ENCODE results near the gene CD300LG.

DNA sequence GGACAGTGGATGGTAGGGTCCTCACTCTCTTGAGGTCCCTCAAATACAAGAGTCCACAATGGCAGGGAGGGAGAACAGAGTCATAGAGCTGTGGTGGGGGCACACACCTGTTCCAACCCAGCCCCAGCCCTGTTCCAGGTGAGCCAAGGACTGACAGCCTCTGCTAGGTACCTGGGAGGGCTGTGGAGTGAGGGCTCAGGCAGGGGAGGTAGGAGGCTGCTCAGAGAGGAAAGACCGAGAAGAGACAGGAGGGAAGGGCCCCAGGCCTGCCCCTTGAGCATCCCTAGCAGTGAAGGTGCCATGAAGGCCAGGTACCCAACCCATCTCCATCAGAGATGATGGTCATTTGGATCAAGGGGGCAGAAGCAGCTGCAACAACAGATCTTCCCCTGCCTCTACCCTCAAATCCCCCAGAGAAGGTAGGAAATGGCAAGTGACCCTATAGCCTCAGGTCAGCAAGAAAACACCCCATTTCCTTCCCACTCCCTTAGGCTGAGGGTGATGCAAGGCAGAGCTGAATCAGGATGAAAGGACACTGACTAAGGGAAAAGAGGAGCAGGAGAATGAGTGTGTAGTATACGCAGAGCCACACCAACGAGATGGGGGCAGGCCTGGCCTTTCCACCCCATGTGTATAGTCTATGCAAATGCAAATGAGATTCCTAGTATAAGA is 28.6 kb downstream of the CD300LG start:
- TF ChIP-seq CTCF (IDR thresholded peaks at IDR 0.05) (no peak), POLR2A (IDR thresholded peaks at IDR 0.05; ENCODE audit: low read length) (no peak), EHF (CRISPR knock-in tag; IDR thresholded peaks at IDR 0.05) (no peak), SMC3 (IDR thresholded peaks at IDR 0.05) (no peak), ESRRA (IDR thresholded peaks at IDR 0.05; ENCODE audit: borderline replicate concordance, low read length) (no peak), BHLHE40 (IDR thresholded peaks at IDR 0.05; ENCODE audit: low read depth, low read length) (no peak), CEBPB (IDR thresholded peaks at IDR 0.05) (no peak), EP300 (IDR thresholded peaks at IDR 0.05) (no peak), JUN (IDR thresholded peaks at IDR 0.05) (no peak), HDAC2 (IDR thresholded peaks at IDR 0.05) (no peak)
